DMS 273 (cell line): Measurements from ENCODE around the gene CYP27C1.

Experiments
- DNase-seq: peaks from one replicate; lab custom pipeline; 2025; ENCODE audit not compliant: unreplicated experiment; lab: John Stamatoyannopoulos, UW

Gene CYP27C1

GRCh38 chr2:127134833-127135830 is 85.0 kb downstream of the CYP27C1 start:
- no peak for DNase-seq

GRCh38 chr2:127134235-127134634 is 85.9 kb downstream of the CYP27C1 start:
- no peak for DNase-seq
